ENCODE results near the gene FASLG. TPM values are rescaled to one million over a fixed set of nuclear protein-coding genes. Genes with fewer than 3 reads are reported as not detected.
A peak's percentile ranks its signal among the peaks of the same experiment; 100 is the strongest.
"Not testable (repeated sequence)": the region's sequence is repeated elsewhere in the genome, so short reads cannot be mapped to it uniquely, and the experiment has no call there.

The FASLG gene
- total RNA-seq, 2 experiments from 2014 or later, result 0.31 to 0.67 TPM

DNA sequence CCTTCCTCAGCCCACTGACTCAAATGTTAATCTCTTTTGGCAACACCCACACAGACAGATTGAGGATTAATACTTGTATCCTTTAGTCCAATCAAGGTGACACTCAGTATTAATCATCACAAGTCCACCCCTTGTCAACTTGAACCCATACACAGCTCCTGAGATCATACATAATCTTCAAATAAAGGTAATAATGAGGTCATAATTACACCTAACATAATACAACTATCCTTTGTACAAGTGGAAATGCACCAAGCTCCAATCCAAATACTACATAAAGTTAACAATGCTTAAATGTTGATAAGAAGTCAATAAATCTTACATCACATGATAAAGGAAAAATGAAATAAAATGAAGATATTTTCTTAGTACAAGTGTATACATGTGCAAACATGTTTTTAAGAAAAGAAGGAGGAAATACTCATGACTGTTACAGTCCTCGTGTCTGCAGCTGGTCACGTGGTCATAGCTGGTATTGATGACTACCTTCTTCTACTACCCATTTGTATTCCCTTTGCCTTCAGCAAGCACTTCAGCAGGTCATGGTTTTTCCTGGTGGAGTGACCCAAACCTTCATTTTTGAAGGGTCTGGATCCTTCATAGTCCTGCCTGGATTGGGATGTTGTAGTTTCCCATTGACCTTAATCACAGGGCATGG, 29.7 kb downstream of the FASLG start:
- H3K36me3 Mint-ChIP-seq (ENCODE audit: low read depth); CTCF ChIA-PET; H3K4me3 Mint-ChIP-seq; H3K27ac Mint-ChIP-seq; H3K27me3 Mint-ChIP-seq (ENCODE audit: low read depth); H3K9me3 Mint-ChIP-seq; intact Hi-C loops (cut with micrococcal nuclease); DNase-seq; H3K4me1 Mint-ChIP-seq (ENCODE audit: low read depth): not testable (repeated sequence)

DNA sequence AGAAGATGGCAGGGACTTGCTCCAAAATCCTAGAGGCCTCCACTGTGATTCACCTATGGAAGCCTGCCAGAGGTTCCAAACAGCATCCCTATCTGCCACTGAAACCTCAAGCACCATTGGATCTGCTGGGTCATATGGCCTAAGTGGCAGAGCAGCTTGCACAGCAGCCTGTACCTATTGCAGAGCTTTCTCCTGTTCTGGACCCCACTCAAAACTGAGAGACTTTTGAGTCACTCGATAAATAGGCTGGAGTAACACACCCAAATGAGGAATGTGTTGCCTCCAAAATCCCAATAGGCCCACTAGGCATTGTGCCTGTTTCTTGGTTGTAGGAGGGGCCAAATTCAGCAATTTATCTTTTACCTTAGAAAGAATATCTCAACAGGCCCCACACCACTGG, 32.0 kb downstream of the FASLG start:
- intact Hi-C loops (cut with micrococcal nuclease); H3K4me1 Mint-ChIP-seq (ENCODE audit: low read depth); H3K36me3 Mint-ChIP-seq (ENCODE audit: low read depth); H3K27ac Mint-ChIP-seq; H3K9me3 Mint-ChIP-seq; DNase-seq; H3K4me3 Mint-ChIP-seq; H3K27me3 Mint-ChIP-seq (ENCODE audit: low read depth): not testable (repeated sequence)
- CTCF ChIA-PET, result interaction anchor here (1.0 kb wide), 1 partner anchor 40 kb away, joined by 3 read pairs; no protein-coding TSS in a partner anchor

DNA sequence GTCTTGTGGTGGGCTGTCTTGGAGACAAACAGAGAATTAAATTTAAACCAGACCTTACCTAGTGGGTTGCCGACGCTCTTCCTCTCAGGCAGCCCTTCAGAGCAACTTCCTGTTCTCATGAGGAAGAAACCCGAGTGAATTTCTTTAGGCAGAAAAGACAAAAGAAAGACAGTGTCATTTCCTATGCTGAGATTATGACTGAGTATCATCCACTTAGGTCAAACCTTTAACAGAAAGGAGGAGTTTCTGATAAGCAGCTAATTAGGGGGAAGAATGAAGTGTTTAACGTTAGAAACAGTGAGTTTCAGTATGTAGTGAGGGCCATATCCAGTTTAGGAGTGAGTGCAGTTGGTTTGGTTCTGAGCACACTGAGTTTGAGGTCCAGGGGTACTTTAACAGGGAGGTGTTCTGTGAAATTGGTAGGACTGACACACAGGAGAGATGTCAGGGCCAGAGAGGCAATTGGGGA, 38.7 kb downstream of the FASLG start:
- H3K4me1 Mint-ChIP-seq (ENCODE audit: low read depth), result peaks cover 53% of the 10 kb centered on the region
- no peaks in the 10 kb centered on the region for H3K36me3 Mint-ChIP-seq (ENCODE audit: low read depth)
- CTCF ChIA-PET, result interaction anchor here (1.6 kb wide), 1 partner anchor 27 kb away, joined by 10 read pairs; no protein-coding TSS in a partner anchor
- H3K4me3 Mint-ChIP-seq, result peak overlapping the region; percentile 16
- peak overlapping the region; percentile 89 for H3K27ac Mint-ChIP-seq
- H3K9me3 Mint-ChIP-seq, result no peaks in the 10 kb centered on the region
- no peaks in the 10 kb centered on the region for H3K27me3 Mint-ChIP-seq (ENCODE audit: low read depth)
- peak; percentile 41 for DNase-seq
- intact Hi-C loops (cut with micrococcal nuclease), result loop anchor here (1.0 to 5.0 kb wide), 4 partner anchors 19 to 360 kb away; no protein-coding TSS in a partner anchor

DNA sequence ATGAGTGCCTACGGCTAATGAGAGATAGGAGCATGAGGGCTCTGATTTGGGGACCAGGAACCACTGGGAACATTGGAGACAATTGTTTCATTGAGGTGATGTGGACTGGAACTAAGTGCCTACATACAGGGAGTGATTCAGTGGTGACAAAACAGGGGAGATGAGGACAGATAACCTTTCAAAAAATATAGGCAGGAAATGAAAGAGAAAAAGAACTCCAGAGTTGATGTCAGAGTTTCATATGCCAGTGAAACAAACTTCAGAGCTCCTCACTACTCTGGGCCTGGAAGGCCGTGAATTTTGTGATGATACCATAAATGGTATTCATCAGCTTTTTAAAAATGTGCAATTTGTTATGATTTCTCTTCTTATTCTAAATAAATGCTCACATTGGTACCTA, 39.3 kb downstream of the FASLG start:
- peaks cover 53% of the 10 kb centered on the region for H3K4me1 Mint-ChIP-seq (ENCODE audit: low read depth)
- peak overlapping the region; percentile 89 for H3K27ac Mint-ChIP-seq
- intact Hi-C loops (cut with micrococcal nuclease), result loop anchor here (1.0 to 5.0 kb wide), 4 partner anchors 19 to 361 kb away; no protein-coding TSS in a partner anchor
- peak; percentile 21 for DNase-seq
- H3K4me3 Mint-ChIP-seq, result no peak overlapping the region
- H3K9me3 Mint-ChIP-seq, result no peaks in the 10 kb centered on the region
- CTCF ChIA-PET, result interaction anchor here (0.7 to 1.6 kb wide), 3 partner anchors 28 to 254 kb away, joined by 3 to 10 read pairs (median 3); no protein-coding TSS in a partner anchor
- H3K27me3 Mint-ChIP-seq (ENCODE audit: low read depth), result no peaks in the 10 kb centered on the region
- no peaks in the 10 kb centered on the region for H3K36me3 Mint-ChIP-seq (ENCODE audit: low read depth)

DNA sequence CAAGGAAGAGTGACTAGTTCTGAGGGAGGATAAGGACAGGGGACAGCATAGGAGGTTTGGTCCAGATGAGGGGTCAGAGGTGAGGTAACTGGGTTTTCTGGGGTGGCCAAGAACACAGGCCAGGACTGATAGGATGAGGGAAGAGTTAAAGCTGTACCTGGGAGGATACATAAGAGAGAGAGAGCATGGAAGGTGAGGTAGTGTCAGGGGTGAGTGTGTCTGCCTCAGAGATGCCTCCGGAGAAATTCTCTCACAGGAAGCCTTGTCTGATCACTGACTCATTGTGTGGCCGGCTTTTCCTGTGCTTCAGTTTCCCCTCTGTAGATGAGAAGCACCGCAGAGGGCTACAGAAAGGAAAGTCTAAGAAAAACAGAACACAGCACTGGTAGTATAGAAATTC, 40.2 kb downstream of the FASLG start:
- Mint-ChIP-seq H3K9me3 (no peaks in the 10 kb centered on the region), H3K27me3 (ENCODE audit: low read depth) (no peaks in the 10 kb centered on the region), H3K27ac (peak overlapping the region; percentile 89), H3K36me3 (ENCODE audit: low read depth) (no peaks in the 10 kb centered on the region), H3K4me1 (ENCODE audit: low read depth) (peaks cover 53% of the 10 kb centered on the region), H3K4me3 (peak overlapping the region; percentile 36)
- intact Hi-C loops (cut with micrococcal nuclease), result loop anchor here (1.0 to 5.0 kb wide), 9 partner anchors 9 to 362 kb away; no protein-coding TSS in a partner anchor
- CTCF ChIA-PET, result interaction anchor here (1.0 to 1.5 kb wide), 4 partner anchors 9 to 248 kb away, joined by 3 to 5 read pairs (median 3); no protein-coding TSS in a partner anchor
- peak; percentile 88 for DNase-seq

DNA sequence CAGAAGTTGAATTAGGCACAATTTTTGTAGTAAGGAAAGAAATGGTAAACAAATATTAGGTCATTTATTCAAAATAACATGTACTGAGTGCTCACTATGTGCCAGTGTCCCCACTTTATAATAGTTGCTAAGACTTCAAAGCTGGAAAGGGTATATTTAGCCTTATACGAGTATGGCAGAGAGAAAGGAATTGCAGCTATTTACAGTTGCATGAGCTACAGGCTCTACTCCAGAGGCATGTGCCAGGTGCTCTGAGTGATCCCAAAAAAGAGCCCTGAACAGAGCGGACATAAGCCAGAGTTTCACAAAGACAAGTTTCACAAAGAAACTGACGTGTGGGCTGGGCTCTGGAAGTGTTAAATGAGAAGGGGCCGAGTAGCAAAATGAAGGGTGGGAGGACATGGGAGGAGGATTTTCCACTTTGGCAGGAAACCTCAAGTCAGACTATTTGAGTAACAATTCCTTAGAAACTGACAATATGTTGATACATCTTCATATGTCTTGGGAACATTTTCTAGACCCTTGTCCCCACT, 40.9 kb downstream of the FASLG start:
- peaks cover 53% of the 10 kb centered on the region for H3K4me1 Mint-ChIP-seq (ENCODE audit: low read depth)
- no peaks in the 10 kb centered on the region for H3K27me3 Mint-ChIP-seq (ENCODE audit: low read depth)
- H3K36me3 Mint-ChIP-seq (ENCODE audit: low read depth), result no peaks in the 10 kb centered on the region
- H3K4me3 Mint-ChIP-seq, result no peak overlapping the region
- H3K27ac Mint-ChIP-seq, result no peak overlapping the region
- CTCF ChIA-PET, result interaction anchor here (1.0 to 1.5 kb wide), 5 partner anchors 9 to 248 kb away, joined by 3 to 5 read pairs (median 3); no protein-coding TSS in a partner anchor
- DNase-seq, result no peak
- H3K9me3 Mint-ChIP-seq, result no peaks in the 10 kb centered on the region
- intact Hi-C loops (cut with micrococcal nuclease), result loop anchor here (1.0 to 5.0 kb wide), 9 partner anchors 9 to 362 kb away; no protein-coding TSS in a partner anchor

DNA sequence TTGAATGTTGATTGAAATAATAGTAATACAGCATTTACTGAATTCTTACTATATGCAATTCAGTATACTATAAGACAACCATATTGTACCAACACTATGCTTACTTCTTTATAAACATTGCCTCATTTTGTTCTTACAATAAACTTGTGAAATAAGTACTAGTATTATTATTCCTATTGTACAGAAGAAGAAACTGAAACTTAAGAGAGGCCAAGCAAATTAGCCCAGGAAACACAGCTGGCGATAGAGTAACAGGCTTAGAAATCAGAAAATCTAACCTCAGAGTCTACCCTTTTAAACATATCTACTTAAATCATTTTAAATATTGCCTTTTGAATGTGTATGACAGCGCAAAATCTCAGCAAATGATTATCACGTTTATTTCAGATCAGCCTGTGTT, 41.7 kb downstream of the FASLG start:
- H3K4me1 Mint-ChIP-seq (ENCODE audit: low read depth), result peaks cover 53% of the 10 kb centered on the region
- DNase-seq, result no peak
- intact Hi-C loops (cut with micrococcal nuclease), result no loop called here
- H3K27ac Mint-ChIP-seq, result no peak overlapping the region
- CTCF ChIA-PET, result interaction anchor here (1.1 to 1.5 kb wide), 2 partner anchors 17 to 90 kb away, joined by 4 to 5 read pairs; no protein-coding TSS in a partner anchor
- H3K4me3 Mint-ChIP-seq, result no peak overlapping the region
- H3K36me3 Mint-ChIP-seq (ENCODE audit: low read depth), result no peaks in the 10 kb centered on the region
- H3K27me3 Mint-ChIP-seq (ENCODE audit: low read depth), result no peaks in the 10 kb centered on the region
- no peaks in the 10 kb centered on the region for H3K9me3 Mint-ChIP-seq

DNA sequence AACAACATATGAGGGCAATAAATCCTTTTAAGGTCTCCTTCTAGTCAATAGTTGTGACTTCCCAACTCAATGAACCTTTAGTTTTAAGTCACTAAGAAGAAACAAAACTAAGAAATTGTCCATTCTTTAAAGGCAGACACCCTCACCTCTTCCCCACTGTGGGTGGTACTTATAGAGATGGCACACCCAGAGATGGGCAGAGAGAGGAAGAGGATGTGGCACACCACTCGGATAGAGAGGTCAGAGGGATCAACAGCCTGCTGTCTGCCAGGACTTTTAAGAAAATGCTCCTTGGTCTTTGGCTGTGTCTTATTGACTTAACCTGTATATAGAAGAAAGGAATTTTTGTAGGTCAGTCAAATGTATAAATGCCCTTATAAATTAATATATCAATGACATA, 45.1 kb downstream of the FASLG start:
- H3K36me3 Mint-ChIP-seq (ENCODE audit: low read depth), result no peaks in the 10 kb centered on the region
- no peak overlapping the region for H3K4me3 Mint-ChIP-seq
- CTCF ChIA-PET, result interaction anchor here (0.8 kb wide), 1 partner anchor 21 kb away, joined by 3 read pairs; no protein-coding TSS in a partner anchor
- intact Hi-C loops (cut with micrococcal nuclease), result no loop called here
- H3K27ac Mint-ChIP-seq, result no peak overlapping the region
- H3K9me3 Mint-ChIP-seq, result no peaks in the 10 kb centered on the region
- H3K27me3 Mint-ChIP-seq (ENCODE audit: low read depth), result no peaks in the 10 kb centered on the region
- peaks cover 30% of the 10 kb centered on the region for H3K4me1 Mint-ChIP-seq (ENCODE audit: low read depth)
- DNase-seq, result no peak

DNA sequence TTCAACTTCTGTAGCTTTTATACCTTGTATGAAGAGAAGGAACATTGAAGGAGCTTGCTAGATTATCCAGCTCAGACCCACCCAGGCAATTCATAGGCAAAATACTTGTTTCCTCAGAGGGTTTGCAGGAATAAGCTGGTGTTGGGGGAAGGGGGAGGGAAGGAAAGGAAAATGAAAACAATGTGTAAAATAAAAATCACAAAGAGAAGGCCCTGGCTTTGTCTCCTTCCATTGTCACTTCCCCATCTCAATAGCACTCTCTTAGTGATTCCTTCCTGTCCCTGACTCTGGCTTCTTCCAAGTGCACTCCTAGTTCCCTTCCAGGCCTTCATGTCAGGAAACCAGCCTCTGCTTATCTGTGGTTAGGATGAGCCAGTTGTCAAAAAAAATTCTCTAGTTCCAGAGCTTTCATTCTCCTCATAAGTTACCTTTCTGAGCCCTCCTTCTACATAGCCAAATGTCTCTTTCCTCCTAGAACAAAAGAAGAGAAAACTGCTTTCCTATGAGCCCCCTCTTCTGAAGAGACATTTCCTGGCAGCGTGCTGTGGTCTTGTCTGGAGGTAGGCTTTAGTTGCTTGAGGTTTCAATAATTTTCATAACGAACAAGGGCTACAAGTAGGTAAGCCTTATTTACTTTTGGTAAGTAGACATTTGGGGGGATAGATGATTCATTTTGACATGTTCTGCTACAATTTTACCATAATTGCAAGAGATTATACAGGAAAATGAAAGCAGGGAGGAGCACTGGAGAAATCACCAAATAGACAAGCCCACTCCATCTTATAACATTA, 45.7 kb downstream of the FASLG start:
- intact Hi-C loops (cut with micrococcal nuclease), result no loop called here
- Mint-ChIP-seq H3K27me3 (ENCODE audit: low read depth) (no peaks in the 10 kb centered on the region), H3K36me3 (ENCODE audit: low read depth) (no peaks in the 10 kb centered on the region), H3K4me3 (no peak overlapping the region), H3K4me1 (ENCODE audit: low read depth) (peaks cover 24% of the 10 kb centered on the region), H3K9me3 (no peaks in the 10 kb centered on the region), H3K27ac (no peak overlapping the region)
- CTCF ChIA-PET, result interaction anchor here (0.6 to 1.2 kb wide), 3 partner anchors 15 to 856 kb away, joined by 3 read pairs; no protein-coding TSS in a partner anchor
- DNase-seq, result no peak

DNA sequence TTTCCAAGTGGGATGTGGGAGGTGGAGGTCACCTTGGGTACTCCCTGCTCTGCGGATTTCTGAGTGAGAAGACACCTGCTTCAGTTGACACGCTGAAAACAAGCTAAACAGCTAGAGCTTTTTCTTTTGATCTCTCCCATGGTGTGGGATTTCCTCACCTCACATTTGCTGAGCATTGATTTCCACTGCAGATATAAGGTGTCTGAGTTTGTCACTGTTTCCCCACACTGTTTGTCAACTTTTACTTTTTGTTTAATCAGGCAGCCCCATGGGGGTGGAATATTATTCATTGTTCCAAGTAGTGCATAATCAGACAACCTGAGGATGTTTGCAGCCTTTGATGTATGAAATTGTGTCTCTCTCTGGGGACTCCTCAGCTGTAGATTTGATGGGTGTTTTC, 49.5 kb downstream of the FASLG start:
- no peaks in the 10 kb centered on the region for H3K27me3 Mint-ChIP-seq (ENCODE audit: low read depth)
- CTCF ChIA-PET, result interaction anchor here (0.6 to 1.8 kb wide), 5 partner anchors 9 to 259 kb away, joined by 3 to 5 read pairs (median 3); no protein-coding TSS in a partner anchor
- no peak overlapping the region for H3K4me3 Mint-ChIP-seq
- H3K4me1 Mint-ChIP-seq (ENCODE audit: low read depth), result peaks cover 24% of the 10 kb centered on the region
- H3K36me3 Mint-ChIP-seq (ENCODE audit: low read depth), result no peaks in the 10 kb centered on the region
- no peak overlapping the region for H3K27ac Mint-ChIP-seq
- H3K9me3 Mint-ChIP-seq, result no peaks in the 10 kb centered on the region
- DNase-seq, result peak; percentile 55
- intact Hi-C loops (cut with micrococcal nuclease), result loop anchor here (1.0 to 2.0 kb wide), 5 partner anchors 8 to 69 kb away; no protein-coding TSS in a partner anchor

DNA sequence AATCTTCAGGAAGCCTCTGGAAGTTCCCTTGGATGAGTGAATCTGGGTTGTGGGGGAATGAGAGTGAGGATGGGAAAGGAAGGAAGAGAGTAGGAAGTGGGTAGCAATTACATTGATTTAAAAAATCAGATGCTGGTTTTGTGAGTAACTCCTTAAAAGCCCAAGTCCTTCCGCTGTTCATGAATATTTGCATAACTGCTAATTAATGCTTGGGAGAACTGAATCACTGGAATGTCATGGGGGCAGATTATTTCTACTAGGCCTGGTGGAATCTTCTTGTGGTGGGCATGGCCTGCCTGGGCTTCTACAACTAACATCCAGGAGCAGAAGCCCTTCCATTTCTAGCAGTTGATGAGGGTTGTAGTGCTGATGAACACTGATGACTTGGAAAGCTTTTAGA, 52.7 kb downstream of the FASLG start:
- H3K4me3 Mint-ChIP-seq, result no peak overlapping the region
- H3K4me1 Mint-ChIP-seq (ENCODE audit: low read depth), result peaks cover 33% of the 10 kb centered on the region
- intact Hi-C loops (cut with micrococcal nuclease), result no loop called here
- H3K36me3 Mint-ChIP-seq (ENCODE audit: low read depth), result no peaks in the 10 kb centered on the region
- no peak for DNase-seq
- H3K27me3 Mint-ChIP-seq (ENCODE audit: low read depth), result peaks cover 3% of the 10 kb centered on the region
- CTCF ChIA-PET, result interaction anchor here (0.9 to 3.5 kb wide), 2 partner anchors 15 to 102 kb away, joined by 3 to 11 read pairs; no protein-coding TSS in a partner anchor
- no peak overlapping the region for H3K27ac Mint-ChIP-seq
- H3K9me3 Mint-ChIP-seq, result no peaks in the 10 kb centered on the region

DNA sequence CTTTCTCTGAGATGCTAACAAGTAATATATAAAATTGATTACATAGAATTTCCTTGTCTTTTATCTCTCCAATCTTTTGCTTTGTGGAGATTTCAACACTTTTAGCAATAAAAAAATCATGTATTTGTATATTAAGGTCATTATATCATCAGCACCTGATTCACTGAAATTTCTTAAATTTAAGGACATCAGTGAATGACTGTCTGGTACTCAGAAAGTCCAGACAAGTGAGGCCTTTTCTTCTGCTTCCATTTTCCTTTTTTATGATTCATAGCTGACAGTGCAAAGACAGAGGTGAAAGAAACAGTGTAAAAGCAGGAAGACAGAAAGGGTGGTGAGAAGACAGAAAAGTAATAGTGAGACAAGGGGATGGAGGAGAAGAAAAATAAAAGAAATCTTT, 54.6 kb downstream of the FASLG start:
- Mint-ChIP-seq H3K27ac (no peak overlapping the region), H3K4me3 (no peak overlapping the region), H3K9me3 (no peaks in the 10 kb centered on the region), H3K4me1 (ENCODE audit: low read depth) (peaks cover 39% of the 10 kb centered on the region), H3K36me3 (ENCODE audit: low read depth) (no peaks in the 10 kb centered on the region), H3K27me3 (ENCODE audit: low read depth) (peaks cover 3% of the 10 kb centered on the region)
- intact Hi-C loops (cut with micrococcal nuclease), result no loop called here
- CTCF ChIA-PET, result interaction anchor here (0.6 to 3.5 kb wide), 5 partner anchors 11 to 258 kb away, joined by 3 to 11 read pairs (median 4); no protein-coding TSS in a partner anchor
- DNase-seq, result no peak

Measured in activated naive CD4-positive, alpha-beta T cell treated with anti-CD3 and anti-CD28 coated beads for 36 hours (primary cell).